ENCODE measurements around the gene ZNF462. TPM values are rescaled to one million over a fixed set of nuclear protein-coding genes. Genes with fewer than 3 reads are reported as not detected.
A peak's percentile ranks its signal among the peaks of the same experiment; 100 is the strongest.

ZNF462 gene
- total and polyA plus RNA-seq, 2 donors (not counting 1 experiment from before 2014, with no cell fraction given) = 6.0 to 27.4 TPM

- Histone ChIP-seq H3K4me1 (ENCODE audit: control insufficient read depth, extremely low read depth, insufficient read depth, low read length) (no peaks in the 10 kb centered on the region), H3K36me3 (ENCODE audit: control insufficient read depth, insufficient read depth, low read length) (no peaks in the 10 kb centered on the region), H3K9ac (ENCODE audit: insufficient read depth, low read length) (no peak overlapping the region), H3K27me3 (ENCODE audit: control insufficient read depth, insufficient read depth, low read length) (no peaks in the 10 kb centered on the region), H3K4me3 (replicated peaks in 1 of 4; ENCODE audit: control extremely low read depth in 1 of 4, insufficient read depth in 1 of 4, low read depth in 3 of 4, low read length in 4 of 4) (no peak overlapping the region), H3K79me2 (ENCODE audit: control insufficient read depth, insufficient read depth, low read length) (no peaks in the 10 kb centered on the region), H4K20me1 (ENCODE audit: control insufficient read depth, extremely low read depth, insufficient read depth, low read length) (no peaks in the 10 kb centered on the region), H3K4me2 (ENCODE audit: extremely low read depth, insufficient read depth, low read length) (no peak overlapping the region), H2AFZ (ENCODE audit: low read length) (no peak overlapping the region), H3K9me3 (ENCODE audit: control insufficient read depth, insufficient read depth, low read depth, low read length) (no peaks in the 10 kb centered on the region), H3K27ac (ENCODE audit: insufficient read depth, low read length) (no peak overlapping the region)
- DNase-seq (ENCODE audit: low read depth in 2 of 2) = no peak
- TF ChIP-seq, protein P1, sequence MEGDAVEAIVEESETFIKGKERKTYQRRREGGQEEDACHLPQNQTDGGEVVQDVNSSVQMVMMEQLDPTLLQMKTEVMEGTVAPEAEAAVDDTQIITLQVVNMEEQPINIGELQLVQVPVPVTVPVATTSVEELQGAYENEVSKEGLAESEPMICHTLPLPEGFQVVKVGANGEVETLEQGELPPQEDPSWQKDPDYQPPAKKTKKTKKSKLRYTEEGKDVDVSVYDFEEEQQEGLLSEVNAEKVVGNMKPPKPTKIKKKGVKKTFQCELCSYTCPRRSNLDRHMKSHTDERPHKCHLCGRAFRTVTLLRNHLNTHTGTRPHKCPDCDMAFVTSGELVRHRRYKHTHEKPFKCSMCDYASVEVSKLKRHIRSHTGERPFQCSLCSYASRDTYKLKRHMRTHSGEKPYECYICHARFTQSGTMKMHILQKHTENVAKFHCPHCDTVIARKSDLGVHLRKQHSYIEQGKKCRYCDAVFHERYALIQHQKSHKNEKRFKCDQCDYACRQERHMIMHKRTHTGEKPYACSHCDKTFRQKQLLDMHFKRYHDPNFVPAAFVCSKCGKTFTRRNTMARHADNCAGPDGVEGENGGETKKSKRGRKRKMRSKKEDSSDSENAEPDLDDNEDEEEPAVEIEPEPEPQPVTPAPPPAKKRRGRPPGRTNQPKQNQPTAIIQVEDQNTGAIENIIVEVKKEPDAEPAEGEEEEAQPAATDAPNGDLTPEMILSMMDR (conservative IDR thresholded peaks at IDR 0.05 in 1 of 2, IDR thresholded peaks at IDR 0.05 in 1 of 2; ENCODE audit: low read depth in 1 of 2, low read length in 2 of 2) = no peak
- TF ChIP-seq EZH2 (IDR thresholded peaks at IDR 0.05; ENCODE audit: low read length, missing control alignments) = no peak
Measured at GRCh38 chr9:106834888-106835287, 28.1 kb upstream of the ZNF462 start.

DNA sequence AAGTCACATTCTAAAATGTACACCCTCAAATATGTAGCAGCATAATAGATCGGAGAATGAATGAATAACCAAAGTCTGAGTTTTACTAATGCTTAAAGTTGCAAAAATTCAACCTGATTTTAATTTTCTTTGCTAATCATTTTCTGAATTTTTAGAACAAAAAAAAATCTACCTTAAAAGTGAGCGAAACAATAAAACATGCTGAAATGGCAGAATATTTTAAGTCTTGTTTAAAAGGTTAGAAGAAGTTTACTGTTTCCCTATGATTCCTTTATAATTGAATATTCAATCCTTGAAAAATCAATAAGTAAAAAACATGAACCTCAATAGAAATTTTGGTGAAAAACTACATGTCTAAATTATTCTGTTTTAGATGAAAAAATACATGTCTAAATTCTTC is 27.1 kb upstream of the ZNF462 start:
- no peak overlapping the region for H3K9ac ChIP-seq (ENCODE audit: insufficient read depth, low read length)
- TF ChIP-seq, protein P1 (conservative IDR thresholded peaks at IDR 0.05 in 1 of 2, IDR thresholded peaks at IDR 0.05 in 1 of 2; ENCODE audit: low read depth in 1 of 2, low read length in 2 of 2) = no peak
- TF ChIP-seq EZH2 (IDR thresholded peaks at IDR 0.05; ENCODE audit: low read length, missing control alignments) = no peak
- no peak for DNase-seq (ENCODE audit: low read depth in 2 of 2)
- H3K4me1 ChIP-seq (ENCODE audit: control insufficient read depth, extremely low read depth, insufficient read depth, low read length) = no peaks in the 10 kb centered on the region
- H4K20me1 ChIP-seq (ENCODE audit: control insufficient read depth, extremely low read depth, insufficient read depth, low read length) = no peaks in the 10 kb centered on the region
- no peak overlapping the region for H3K4me2 ChIP-seq (ENCODE audit: extremely low read depth, insufficient read depth, low read length)
- no peak overlapping the region for H3K4me3 ChIP-seq (replicated peaks in 1 of 4; ENCODE audit: control extremely low read depth in 1 of 4, insufficient read depth in 1 of 4, low read depth in 3 of 4, low read length in 4 of 4)
- no peaks in the 10 kb centered on the region for H3K36me3 ChIP-seq (ENCODE audit: control insufficient read depth, insufficient read depth, low read length)
- H3K9me3 ChIP-seq (ENCODE audit: control insufficient read depth, insufficient read depth, low read depth, low read length) = no peaks in the 10 kb centered on the region
- H2AFZ ChIP-seq (ENCODE audit: low read length) = no peak overlapping the region
- H3K79me2 ChIP-seq (ENCODE audit: control insufficient read depth, insufficient read depth, low read length) = no peaks in the 10 kb centered on the region
- H3K27ac ChIP-seq (ENCODE audit: insufficient read depth, low read length) = no peak overlapping the region
- no peaks in the 10 kb centered on the region for H3K27me3 ChIP-seq (ENCODE audit: control insufficient read depth, insufficient read depth, low read length)

- DNase-seq (ENCODE audit: low read depth in 2 of 2) = peak in 1 of 2 donors; percentile 31
- H3K4me2 ChIP-seq (ENCODE audit: extremely low read depth, insufficient read depth, low read length) = no peak overlapping the region
- no peak for TF ChIP-seq EZH2 (IDR thresholded peaks at IDR 0.05; ENCODE audit: low read length, missing control alignments)
- TF ChIP-seq, protein P1 (conservative IDR thresholded peaks at IDR 0.05 in 1 of 2, IDR thresholded peaks at IDR 0.05 in 1 of 2; ENCODE audit: low read depth in 1 of 2, low read length in 2 of 2) = no peak
- no peak overlapping the region for H3K27ac ChIP-seq (ENCODE audit: insufficient read depth, low read length)
- no peaks in the 10 kb centered on the region for H3K79me2 ChIP-seq (ENCODE audit: control insufficient read depth, insufficient read depth, low read length)
- H3K9me3 ChIP-seq (ENCODE audit: control insufficient read depth, insufficient read depth, low read depth, low read length) = no peaks in the 10 kb centered on the region
- H3K9ac ChIP-seq (ENCODE audit: insufficient read depth, low read length) = no peak overlapping the region
- H3K4me1 ChIP-seq (ENCODE audit: control insufficient read depth, extremely low read depth, insufficient read depth, low read length) = no peaks in the 10 kb centered on the region
- no peaks in the 10 kb centered on the region for H4K20me1 ChIP-seq (ENCODE audit: control insufficient read depth, extremely low read depth, insufficient read depth, low read length)
- H3K4me3 ChIP-seq (replicated peaks in 1 of 4; ENCODE audit: control extremely low read depth in 1 of 4, insufficient read depth in 1 of 4, low read depth in 3 of 4, low read length in 4 of 4) = no peak overlapping the region
- H2AFZ ChIP-seq (ENCODE audit: low read length) = no peak overlapping the region
- no peaks in the 10 kb centered on the region for H3K27me3 ChIP-seq (ENCODE audit: control insufficient read depth, insufficient read depth, low read length)
- no peaks in the 10 kb centered on the region for H3K36me3 ChIP-seq (ENCODE audit: control insufficient read depth, insufficient read depth, low read length)
Measured at GRCh38 chr9:106843371-106843770, 19.6 kb upstream of the ZNF462 start.

All from fibroblast of lung (primary cell).